Stomach smooth muscle (tissue), 2 donors: ENCODE measurements around the gene BRMS1.
"Not testable (repeated sequence)": the region's sequence is repeated elsewhere in the genome, so short reads cannot be mapped to it uniquely, and the experiment has no call there.

Experiments
- H3K27ac ChIP-seq: one replicate; pipeline ENCODE4 v1.7.0; 2013; ENCODE audit warnings: mild to moderate bottlenecking, low read length, inconsistent platforms
- H3K27me3 ChIP-seq, 2 donors: one replicate each; pipeline ENCODE4 v1.7.0; 2013; ENCODE audit warnings: low read length in 2 of 2; ENCODE audit not compliant: insufficient read depth in 2 of 2, control insufficient read depth in 1 of 2
- H3K36me3 ChIP-seq, 2 donors: one replicate each; pipeline ENCODE4 v1.7.0; 2013; ENCODE audit warnings: low read length in 2 of 2; ENCODE audit not compliant: control insufficient read depth in 2 of 2, insufficient read depth in 2 of 2
- H3K4me1 ChIP-seq: one replicate; pipeline ENCODE4 v1.7.0; 2013; ENCODE audit warnings: low read length; ENCODE audit not compliant: control insufficient read depth, insufficient read depth
- H3K4me3 ChIP-seq, 2 donors: one replicate each; pipeline ENCODE4 v1.7.0; 2013; ENCODE audit warnings: low read length in 2 of 2
- H3K9ac ChIP-seq, 2 donors: one replicate each; pipeline ENCODE4 v1.7.0; 2013; ENCODE audit warnings: low read length in 2 of 2, mild to moderate bottlenecking in 1 of 2
- H3K9me3 ChIP-seq, 2 donors: one replicate each; pipeline ENCODE4 v1.7.0; 2013; ENCODE audit warnings: low read length in 2 of 2; ENCODE audit not compliant: control insufficient read depth in 2 of 2
- donor health status: healthy.
- donor health status: Pancreatic carcinoma.

The BRMS1 gene

DNA sequence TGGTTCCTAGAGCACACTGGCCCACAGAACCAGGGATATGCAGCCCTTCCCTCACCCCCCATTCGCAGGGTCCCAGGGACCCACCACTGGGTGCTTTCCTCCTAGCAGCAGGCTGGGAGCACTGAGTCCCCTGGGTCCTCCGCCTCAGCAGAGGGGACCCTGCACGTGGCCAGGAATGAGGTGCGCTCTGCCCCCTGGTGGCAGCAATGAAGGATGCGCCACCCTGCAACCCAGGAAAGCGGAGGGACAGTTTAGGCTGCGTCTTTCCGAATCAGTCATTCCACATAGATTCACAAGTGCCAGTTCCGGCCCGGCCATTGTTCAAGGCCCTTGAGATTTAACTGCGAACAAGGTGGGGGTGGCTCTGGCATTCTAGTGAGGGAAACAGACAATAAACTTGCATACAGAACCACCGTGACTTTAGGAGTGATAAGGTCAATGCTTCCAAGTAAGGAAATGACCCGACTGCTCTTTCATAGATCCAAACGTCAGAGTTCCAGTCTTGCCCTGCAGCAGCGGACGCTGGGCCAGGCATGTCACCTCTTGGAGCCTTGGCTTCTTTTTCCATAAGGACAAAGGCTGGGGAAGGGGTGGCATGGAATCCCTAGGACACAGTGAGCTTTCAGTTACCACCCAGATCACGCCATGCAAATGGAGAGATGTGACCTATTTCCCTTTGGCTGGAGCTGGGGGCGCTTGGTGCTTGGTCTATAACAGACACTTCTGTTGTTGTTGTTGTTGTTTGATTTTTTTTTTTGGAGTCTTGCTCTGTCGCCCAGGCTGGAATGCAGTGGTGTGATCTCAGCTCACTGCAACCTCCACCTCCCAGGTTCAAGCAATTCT, 16.4 kb downstream of the BRMS1 start:
- peak overlapping the region in 1 of 2 donors; percentile 61 for H3K4me3 ChIP-seq
- H3K9ac ChIP-seq = peak overlapping the region in 1 of 2 donors; percentile 17
- no peaks in the 10 kb centered on the region for H3K27me3 ChIP-seq
- H3K9me3 ChIP-seq = no peaks in the 10 kb centered on the region
- peaks cover 0 to 4% of the 10 kb centered on the region in 2 donors for H3K36me3 ChIP-seq
- H3K4me1 ChIP-seq = peaks cover 33% of the 10 kb centered on the region
- H3K27ac ChIP-seq = no peak overlapping the region

DNA sequence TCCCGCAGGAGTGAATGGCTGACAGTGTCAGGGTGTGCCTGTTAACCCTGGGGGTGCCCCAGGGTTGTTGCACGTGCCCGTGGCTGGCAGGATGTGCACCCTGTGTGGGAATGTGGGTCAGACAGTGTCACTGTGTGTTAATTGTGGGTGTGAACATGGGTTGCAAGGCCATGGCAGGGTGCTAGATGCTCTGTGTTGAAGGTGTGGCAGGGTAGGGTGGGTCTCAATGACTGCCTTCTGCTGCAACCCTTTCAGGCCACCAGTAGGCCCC, 16.9 kb downstream of the BRMS1 start:
- Histone ChIP-seq H3K27ac (no peak overlapping the region), H3K9ac (no peak overlapping the region), H3K4me1 (peaks cover 33% of the 10 kb centered on the region), H3K36me3 (peaks cover 0 to 1% of the 10 kb centered on the region in 2 donors), H3K4me3 (peak overlapping the region in 1 of 2 donors; percentile 61), H3K9me3 (no peaks in the 10 kb centered on the region), H3K27me3 (no peaks in the 10 kb centered on the region)

DNA sequence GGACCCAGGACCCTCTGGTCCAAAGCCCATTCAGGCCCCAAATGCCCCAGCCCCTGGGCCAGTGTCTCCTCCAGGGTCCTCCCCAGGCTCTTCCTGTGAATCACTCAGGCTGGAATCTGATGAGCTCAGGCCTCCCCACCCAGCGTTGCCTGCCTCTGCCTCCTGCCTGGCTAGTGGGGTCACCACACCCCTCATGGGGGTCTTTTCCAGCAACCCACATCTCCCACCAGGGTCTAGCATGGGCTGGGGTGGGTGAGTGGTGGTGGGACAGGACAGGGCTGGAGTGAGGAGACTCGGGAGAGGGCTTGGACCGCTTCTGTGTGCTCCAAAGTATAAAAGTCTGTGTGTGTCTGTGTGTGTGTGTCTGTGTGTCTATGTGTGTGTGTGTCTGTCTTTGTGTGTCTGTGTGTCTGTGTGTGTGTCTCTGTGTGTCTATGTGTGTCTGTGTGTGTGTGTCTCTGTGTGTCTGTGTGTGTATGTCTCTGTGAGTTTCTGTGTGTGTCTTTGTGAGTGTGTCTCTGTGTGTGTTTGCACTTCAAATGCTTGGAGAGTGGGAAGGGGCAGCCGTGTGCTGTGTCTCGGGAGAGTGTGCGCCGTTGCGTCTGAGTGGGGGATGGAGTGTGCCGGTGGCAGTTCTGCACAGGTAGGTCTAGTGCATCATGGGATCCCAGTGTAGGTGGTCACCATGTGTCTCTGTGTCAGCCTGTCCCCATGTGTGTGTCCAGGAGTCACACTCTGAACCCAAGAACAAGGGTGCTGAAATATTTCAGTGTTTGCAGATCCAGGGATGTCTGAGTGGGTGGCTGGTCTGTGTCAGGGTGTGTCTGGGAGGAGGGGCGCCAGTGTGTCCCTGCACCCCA, 17.5 kb downstream of the BRMS1 start:
- Histone ChIP-seq H3K9ac (no peak overlapping the region), H3K9me3 (no peaks in the 10 kb centered on the region)

DNA sequence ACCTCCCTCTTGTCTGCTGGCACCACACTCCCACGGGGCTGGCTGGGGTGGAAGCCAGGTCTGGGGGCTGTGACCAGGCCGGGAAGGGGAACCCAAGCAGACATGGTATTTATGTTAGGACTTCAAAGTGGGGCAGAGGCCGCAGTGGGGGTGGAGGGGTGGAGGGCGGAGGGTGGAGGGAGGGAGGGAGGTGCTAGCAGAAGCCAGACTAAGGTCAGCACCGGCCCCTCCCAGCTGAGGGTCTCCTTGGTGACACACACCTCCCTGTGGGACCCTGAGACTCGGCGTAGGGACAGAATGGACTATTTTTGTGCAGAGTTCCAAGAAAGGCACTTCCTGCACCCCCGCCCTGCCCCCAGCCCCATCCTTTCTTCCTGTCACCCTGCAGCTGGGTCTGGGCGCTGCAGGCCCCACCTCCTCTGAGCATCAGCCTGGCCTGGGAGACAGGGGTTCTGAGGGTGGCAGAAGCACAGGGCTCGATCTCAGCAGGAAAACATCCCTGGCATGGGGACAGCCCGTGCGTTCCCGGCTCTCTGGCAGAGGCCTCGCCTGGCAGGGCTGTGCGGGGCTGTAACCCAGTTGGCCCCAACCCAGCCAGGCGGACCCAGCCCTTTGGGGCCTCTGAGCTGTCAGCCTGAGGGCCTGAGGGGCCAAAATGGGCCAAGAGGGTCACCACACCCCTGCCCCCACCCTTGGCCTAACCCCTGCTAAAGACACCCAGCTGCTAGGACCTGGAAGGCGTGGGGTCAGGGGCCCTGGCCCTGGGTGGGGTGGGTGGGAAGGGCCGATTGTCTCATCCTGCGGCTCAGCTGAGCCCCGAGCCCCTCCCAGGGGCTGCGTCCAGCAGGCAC, 18.4 kb downstream of the BRMS1 start:
- H3K27ac ChIP-seq = no peak overlapping the region
- no peaks in the 10 kb centered on the region for H3K36me3 ChIP-seq
- no peaks in the 10 kb centered on the region for H3K9me3 ChIP-seq
- no peaks in the 10 kb centered on the region for H3K27me3 ChIP-seq
- peak overlapping the region in 1 of 2 donors; percentile 3 for H3K4me3 ChIP-seq
- peak overlapping the region in 1 of 2 donors; percentile 13 for H3K9ac ChIP-seq
- H3K4me1 ChIP-seq = peaks cover 33% of the 10 kb centered on the region

More for the DNA sequence above, 17.5 kb downstream of the BRMS1 start:
- Histone ChIP-seq H3K27me3 (no peaks in the 10 kb centered on the region), H3K36me3 (no peaks in the 10 kb centered on the region), H3K27ac (peak overlapping the region; percentile 18), H3K4me1 (peaks cover 33% of the 10 kb centered on the region), H3K4me3 (peak overlapping the region in 1 of 2 donors; percentile 3)

DNA sequence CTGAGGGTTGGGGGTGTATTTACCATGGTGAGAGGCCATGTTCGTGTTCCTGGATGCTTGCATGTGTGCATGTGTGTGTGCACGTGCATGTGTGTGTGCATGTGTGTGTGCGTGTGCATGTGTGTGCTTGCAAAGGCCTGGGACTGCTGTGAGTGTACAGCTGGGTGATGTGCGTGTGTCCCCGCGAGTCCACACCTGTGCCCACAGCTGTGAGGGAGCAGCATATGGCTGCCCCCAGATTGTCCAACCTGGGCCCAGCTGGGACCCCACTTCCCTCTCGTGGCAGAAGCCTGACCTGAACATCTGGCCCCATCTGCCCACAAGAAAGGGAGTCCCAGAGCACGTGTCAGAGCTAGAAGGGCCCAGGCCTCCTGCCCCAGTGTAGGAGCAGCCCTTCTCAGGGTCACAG, 19.6 kb downstream of the BRMS1 start:
- no peaks in the 10 kb centered on the region for H3K36me3 ChIP-seq
- H3K27me3 ChIP-seq = no peaks in the 10 kb centered on the region
- H3K4me3 ChIP-seq = no peak overlapping the region
- H3K9ac ChIP-seq = no peak overlapping the region
- H3K9me3 ChIP-seq = no peaks in the 10 kb centered on the region
- peaks cover 33% of the 10 kb centered on the region for H3K4me1 ChIP-seq
- H3K27ac ChIP-seq = no peak overlapping the region

DNA sequence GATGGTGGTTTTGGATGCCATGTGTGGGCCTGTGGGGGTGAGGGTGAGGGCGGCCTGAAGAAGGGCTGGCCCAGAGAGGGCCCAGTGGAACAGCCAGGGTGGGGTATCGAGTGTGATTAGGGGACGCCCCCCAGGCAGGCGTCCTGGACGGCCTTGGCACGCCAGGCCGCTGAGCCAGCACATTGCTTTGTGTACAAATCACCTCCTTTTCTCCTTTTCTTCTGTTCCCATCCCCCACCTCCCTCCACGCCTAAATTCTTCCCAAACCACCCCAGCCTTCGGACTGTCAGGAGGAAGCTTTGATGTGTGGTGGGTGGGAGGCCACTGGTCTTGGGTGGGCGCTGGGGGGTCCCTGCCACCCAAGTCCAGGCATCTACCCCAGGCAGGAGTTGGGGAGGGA, 20.2 kb downstream of the BRMS1 start:
- no peak overlapping the region for H3K9ac ChIP-seq
- H3K4me1 ChIP-seq = peaks cover 33% of the 10 kb centered on the region
- H3K4me3 ChIP-seq = no peak overlapping the region
- no peaks in the 10 kb centered on the region for H3K9me3 ChIP-seq
- no peak overlapping the region for H3K27ac ChIP-seq
- no peaks in the 10 kb centered on the region for H3K27me3 ChIP-seq
- H3K36me3 ChIP-seq = no peaks in the 10 kb centered on the region

DNA sequence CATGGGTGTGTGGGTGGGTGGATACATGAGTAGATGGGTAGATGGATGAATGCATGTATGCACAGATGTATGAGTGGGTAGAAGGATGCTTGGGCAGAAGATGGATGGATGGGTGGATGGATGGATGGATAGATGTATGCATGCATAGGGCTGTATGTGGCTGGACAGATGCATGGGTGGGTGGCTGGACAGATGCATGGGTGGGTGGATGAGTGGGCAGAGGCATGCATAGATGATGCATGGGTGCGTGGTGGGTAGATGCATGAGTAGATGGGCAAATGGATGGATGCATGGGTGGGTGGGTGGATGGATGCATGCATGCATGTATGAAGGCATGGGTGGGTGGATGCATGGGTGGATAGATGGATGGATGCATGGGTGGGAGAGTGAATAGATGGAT, 21.2 kb downstream of the BRMS1 start:
- H3K27ac ChIP-seq = no peak overlapping the region

DNA sequence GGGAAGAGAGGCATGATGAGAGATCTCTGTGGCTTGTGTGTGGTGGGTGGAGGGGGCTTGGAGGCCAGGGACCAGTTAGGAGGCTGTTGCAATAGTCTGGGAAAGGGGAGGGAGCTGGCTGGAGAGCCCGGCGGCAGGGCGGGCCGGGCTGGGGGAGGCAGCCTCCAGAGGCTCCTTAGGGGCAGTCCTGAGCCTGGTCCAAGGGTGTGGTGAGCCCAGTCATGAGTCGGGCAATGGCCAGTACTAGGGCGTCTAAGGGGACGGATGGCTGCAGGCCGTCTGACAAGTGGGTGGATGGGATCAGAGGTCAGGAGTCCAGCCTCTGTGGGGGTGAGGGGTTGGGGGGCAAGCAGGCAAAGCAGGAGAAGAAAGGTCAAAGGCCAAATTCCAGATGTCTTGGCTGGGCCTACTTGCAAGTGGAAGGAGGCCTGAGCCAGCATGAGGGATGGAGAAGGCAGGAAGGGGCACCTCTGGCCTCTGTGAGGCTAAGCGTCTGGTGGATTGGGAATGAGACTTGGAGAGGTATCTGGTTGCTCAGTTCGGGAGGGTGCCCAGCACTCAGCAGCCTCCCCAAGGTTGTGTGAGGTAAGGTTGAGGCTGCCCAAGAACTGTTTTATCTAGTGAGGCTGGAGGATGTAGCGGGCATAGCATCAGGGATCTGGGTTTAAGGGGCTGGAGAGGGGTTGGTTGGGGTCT, 22.0 kb downstream of the BRMS1 start:
- Histone ChIP-seq H3K27ac (no peak overlapping the region), H3K4me1 (peaks cover 34% of the 10 kb centered on the region), H3K4me3 (no peak overlapping the region), H3K36me3 (no peaks in the 10 kb centered on the region), H3K9ac (no peak overlapping the region), H3K27me3 (no peaks in the 10 kb centered on the region), H3K9me3 (no peaks in the 10 kb centered on the region)

More for the DNA sequence above, 21.2 kb downstream of the BRMS1 start:
- Histone ChIP-seq H3K4me3 (no peak overlapping the region), H3K27me3 (no peaks in the 10 kb centered on the region), H3K4me1 (peaks cover 35% of the 10 kb centered on the region), H3K9ac (no peak overlapping the region), H3K36me3 (no peaks in the 10 kb centered on the region), H3K9me3 (no peaks in the 10 kb centered on the region)

DNA sequence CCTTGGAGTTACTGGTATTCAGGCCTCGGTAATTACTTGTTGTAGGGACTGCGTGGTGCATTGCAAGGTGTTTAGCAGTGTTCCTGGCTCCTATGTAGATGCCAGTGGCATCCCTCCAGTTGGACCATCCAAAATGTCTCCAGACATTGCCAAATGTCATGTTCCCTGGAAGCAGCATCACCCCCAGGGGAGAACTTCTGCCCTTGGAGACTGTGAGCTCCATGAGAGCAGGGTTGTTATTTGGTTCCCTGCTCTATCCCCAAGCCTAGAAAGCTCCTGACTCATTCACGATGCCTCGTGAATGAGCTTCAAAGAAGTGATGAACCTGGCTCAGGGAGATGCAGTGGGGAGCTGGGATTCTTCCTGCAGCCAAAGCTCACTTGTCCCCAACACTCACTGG, 23.3 kb downstream of the BRMS1 start:
- no peak overlapping the region for H3K9ac ChIP-seq
- H3K4me1 ChIP-seq = peaks cover 33% of the 10 kb centered on the region
- H3K36me3 ChIP-seq = no peaks in the 10 kb centered on the region
- H3K27ac ChIP-seq = no peak overlapping the region
- H3K27me3 ChIP-seq = no peaks in the 10 kb centered on the region
- H3K9me3 ChIP-seq = no peaks in the 10 kb centered on the region
- H3K4me3 ChIP-seq = no peak overlapping the region

DNA sequence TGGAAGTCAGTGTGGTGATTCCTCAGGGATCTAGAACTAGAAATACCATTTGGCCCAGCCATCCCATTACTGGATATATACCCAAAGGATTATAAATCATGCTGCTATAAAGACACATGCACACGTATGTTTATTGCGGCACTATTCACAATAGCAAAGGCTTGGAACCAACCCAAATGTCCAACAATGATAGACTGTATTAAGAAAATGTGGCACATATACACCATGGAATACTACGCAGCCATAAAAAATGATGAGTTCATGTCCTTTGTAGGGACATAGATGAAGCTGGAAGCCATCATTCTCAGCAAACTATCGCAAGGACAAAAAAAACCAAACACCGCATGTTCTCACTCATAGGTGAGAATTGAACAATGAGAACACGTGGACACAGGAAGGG, 24.2 kb downstream of the BRMS1 start:
- peaks cover 33% of the 10 kb centered on the region for H3K4me1 ChIP-seq
- not testable (repeated sequence) for H3K9ac ChIP-seq

More for the DNA sequence above, 24.2 kb downstream of the BRMS1 start:
- H3K27ac ChIP-seq, H3K9me3 ChIP-seq, H3K4me3 ChIP-seq, H3K27me3 ChIP-seq, H3K36me3 ChIP-seq: not testable (repeated sequence)
